SK-N-SH treated with all-trans-retinoic acid at 6 μM for 48 hours (cell line): ENCODE results near the gene ATP8A2.

Experiments used
- ARNTL ChIP-seq: fragments of 450-650 bp; formaldehyde crosslinking; IDR thresholded peaks from 2 replicates; pipeline ENCODE4 v1.5.0; 2020; ENCODE audit warnings: low read depth, mild to moderate bottlenecking, moderate library complexity, borderline replicate concordance
- CREB5 ChIP-seq: fragments of 250-450 bp; sonication (Bioruptor Pico); IDR thresholded peaks from 2 replicates; pipeline ENCODE4 v1.5.1; 2020; ENCODE audit warnings: low read depth, mild to moderate bottlenecking, moderate library complexity
- ESRRG ChIP-seq: fragments of 250-450 bp; sonication (Bioruptor Pico); IDR thresholded peaks from 2 replicates; pipeline ENCODE4 v1.6.1; 2021; ENCODE audit warnings: mild to moderate bottlenecking
- GLIS3 ChIP-seq: fragments of 250-450 bp; sonication (Bioruptor Pico); IDR thresholded peaks from 2 replicates; pipeline ENCODE4 v1.5.0; 2020; ENCODE audit warnings: mild to moderate bottlenecking, moderate library complexity
- OSR1 ChIP-seq: fragments of 250-450 bp; sonication (Bioruptor Pico); IDR thresholded peaks from 2 replicates; pipeline ENCODE4 v1.8.0; 2022; ENCODE audit warnings: moderate library complexity, mild to moderate bottlenecking, inconsistent platforms
- PPARA ChIP-seq: fragments of 250-450 bp; sonication (Bioruptor Pico); IDR thresholded peaks from 2 replicates; pipeline ENCODE4 v1.5.0; 2020; ENCODE audit warnings: mild to moderate bottlenecking, borderline replicate concordance
- RARB ChIP-seq: fragments of 250-450 bp; sonication (Bioruptor Pico); IDR thresholded peaks from 2 replicates; pipeline ENCODE4 v1.8.0; 2021; ENCODE audit warnings: mild to moderate bottlenecking, moderate library complexity
- SNAI2 ChIP-seq: fragments of 250-450 bp; sonication (Bioruptor Pico); IDR thresholded peaks from 2 replicates; pipeline ENCODE4 v1.5.0; 2020; ENCODE audit warnings: mild to moderate bottlenecking, moderate library complexity
- TOX ChIP-seq: fragments of 250-450 bp; sonication (Bioruptor Pico); IDR thresholded peaks from 2 replicates; pipeline ENCODE4 v1.8.0; 2021; ENCODE audit warnings: mild to moderate bottlenecking, moderate library complexity, borderline replicate concordance
- ZFP30 ChIP-seq: fragments of 450-650 bp; formaldehyde crosslinking; IDR thresholded peaks from 2 replicates; pipeline ENCODE4 v1.5.0; 2022; ENCODE audit warnings: mild to moderate bottlenecking, moderate library complexity
- ZNF8 ChIP-seq: fragments of 450-650 bp; formaldehyde crosslinking; IDR thresholded peaks from 2 replicates; pipeline ENCODE4 v1.5.0; 2020; ENCODE audit warnings: mild to moderate bottlenecking, moderate library complexity
- TF ChIP-seq, protein P1 (sequence below): fragments of 250-450 bp; sonication (Bioruptor Pico); IDR thresholded peaks from 2 replicates; pipeline ENCODE4 v1.8.0; 2020; ENCODE audit warnings: mild to moderate bottlenecking, moderate library complexity, borderline replicate concordance

DNA sequence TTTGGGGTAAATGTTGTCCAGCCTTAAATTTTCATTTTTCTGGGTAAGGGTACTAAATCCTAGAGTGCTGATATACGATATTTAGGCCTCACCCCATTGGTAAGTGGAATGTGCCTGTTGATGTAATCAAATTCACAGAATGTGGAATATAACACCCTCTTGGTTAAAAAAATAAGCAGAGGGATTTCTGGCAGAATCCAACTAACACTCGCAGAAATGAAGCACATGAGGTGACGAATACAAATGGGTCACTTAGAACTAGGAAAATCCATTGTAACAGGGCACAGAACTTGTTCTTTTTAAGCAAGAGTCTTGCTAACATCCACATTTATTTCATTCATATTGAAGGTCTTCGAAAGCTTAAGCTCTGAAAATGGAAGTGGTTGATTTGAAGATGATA lies 359.8 kb downstream of the ATP8A2 start:
- TF ChIP-seq ZFP30 (CRISPR knock-in tag) (no peak), ESRRG (CRISPR knock-in tag) (no peak), OSR1 (CRISPR knock-in tag) (no peak), GLIS3 (CRISPR knock-in tag) (no peak), TOX (CRISPR knock-in tag) (no peak), PPARA (CRISPR knock-in tag) (no peak), ARNTL (CRISPR knock-in tag) (no peak), RARB (CRISPR knock-in tag) (no peak), SNAI2 (CRISPR knock-in tag) (no peak), CREB5 (no peak), ZNF8 (CRISPR knock-in tag) (no peak)
- TF ChIP-seq, protein P1, sequence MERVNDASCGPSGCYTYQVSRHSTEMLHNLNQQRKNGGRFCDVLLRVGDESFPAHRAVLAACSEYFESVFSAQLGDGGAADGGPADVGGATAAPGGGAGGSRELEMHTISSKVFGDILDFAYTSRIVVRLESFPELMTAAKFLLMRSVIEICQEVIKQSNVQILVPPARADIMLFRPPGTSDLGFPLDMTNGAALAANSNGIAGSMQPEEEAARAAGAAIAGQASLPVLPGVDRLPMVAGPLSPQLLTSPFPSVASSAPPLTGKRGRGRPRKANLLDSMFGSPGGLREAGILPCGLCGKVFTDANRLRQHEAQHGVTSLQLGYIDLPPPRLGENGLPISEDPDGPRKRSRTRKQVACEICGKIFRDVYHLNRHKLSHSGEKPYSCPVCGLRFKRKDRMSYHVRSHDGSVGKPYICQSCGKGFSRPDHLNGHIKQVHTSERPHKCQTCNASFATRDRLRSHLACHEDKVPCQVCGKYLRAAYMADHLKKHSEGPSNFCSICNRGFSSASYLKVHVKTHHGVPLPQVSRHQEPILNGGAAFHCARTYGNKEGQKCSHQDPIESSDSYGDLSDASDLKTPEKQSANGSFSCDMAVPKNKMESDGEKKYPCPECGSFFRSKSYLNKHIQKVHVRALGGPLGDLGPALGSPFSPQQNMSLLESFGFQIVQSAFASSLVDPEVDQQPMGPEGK (CRISPR knock-in tag): no peak
